Astrocyte of the spinal cord (primary cell): ENCODE measurements around the gene C12orf43.

Experiments
- DNase-seq: peaks from one replicate; pipeline ENCODE4 v3.0.0; 2011; ENCODE audit warnings: low read depth, low spot score
- H3K4me3 ChIP-seq: 2 replicates; pipeline ENCODE4 v1.5.1; 2011; ENCODE audit warnings: low read depth, mild to moderate bottlenecking, low read length, moderate library complexity
- CTCF ChIP-seq: IDR thresholded peaks from 2 replicates; pipeline ENCODE4 v1.5.1; 2012; ENCODE audit warnings: low read depth, mild to moderate bottlenecking, low read length, inconsistent platforms
- in situ Hi-C: cut with HindIII; loops from 2 replicates; pipeline ENCODE4 v1.10.0; 2017; ENCODE audit warnings: low sequenced_read_pairs

Gene C12orf43

DNA sequence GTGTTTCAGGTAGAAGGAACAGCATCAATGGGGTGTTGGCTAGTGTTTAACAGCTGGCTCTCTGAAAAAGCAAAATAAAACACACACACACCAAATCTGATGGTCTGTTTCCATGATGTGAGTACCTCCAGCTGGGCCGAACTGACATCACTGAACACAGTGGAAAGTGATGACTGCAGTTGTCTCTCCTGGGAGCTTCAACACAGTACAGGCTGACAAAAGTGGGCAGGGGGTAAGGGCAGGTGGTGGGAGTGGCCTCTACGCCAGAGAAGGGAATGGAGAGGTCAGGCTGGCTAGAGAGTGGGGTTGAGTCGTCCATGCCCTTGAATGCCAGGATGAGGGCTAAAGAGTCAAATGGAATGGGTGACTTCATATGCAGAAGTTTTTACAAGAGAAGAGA lies 46.0 kb downstream of the C12orf43 start:
- H3K4me3 ChIP-seq = no peak overlapping the region
- TF ChIP-seq CTCF = no peak
- DNase-seq = no peak
- in situ Hi-C loops = no loop called here

DNA sequence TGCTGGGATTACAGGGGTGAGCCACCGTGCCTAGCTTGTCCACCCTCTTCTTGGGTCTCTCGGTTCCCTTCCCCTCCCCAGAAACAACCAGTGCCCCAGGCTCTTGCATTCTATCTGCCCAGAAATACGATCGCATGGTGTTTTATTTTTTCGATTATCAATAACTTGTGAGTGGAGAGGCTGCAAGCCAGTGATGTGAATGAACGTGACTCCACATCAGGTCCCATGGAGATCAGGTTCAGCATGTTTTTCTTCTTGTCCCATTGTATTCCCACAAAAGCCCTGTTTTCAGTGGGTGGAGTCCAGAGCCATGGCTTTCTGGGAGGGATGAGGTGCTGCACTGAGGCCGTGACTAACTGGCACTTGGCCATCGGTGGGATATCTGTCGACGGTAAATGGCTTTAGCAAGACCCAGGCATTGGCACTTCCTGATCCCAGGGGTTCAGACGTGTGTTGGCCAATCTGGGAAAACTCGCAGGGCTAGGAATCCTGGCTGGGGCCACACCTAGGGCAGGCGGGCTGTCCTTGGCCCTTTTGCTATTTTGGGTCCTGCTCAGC lies 50.7 kb downstream of the C12orf43 start:
- no peak overlapping the region for H3K4me3 ChIP-seq
- no peak for DNase-seq
- in situ Hi-C loops = no loop called here
- no peak for TF ChIP-seq CTCF

DNA sequence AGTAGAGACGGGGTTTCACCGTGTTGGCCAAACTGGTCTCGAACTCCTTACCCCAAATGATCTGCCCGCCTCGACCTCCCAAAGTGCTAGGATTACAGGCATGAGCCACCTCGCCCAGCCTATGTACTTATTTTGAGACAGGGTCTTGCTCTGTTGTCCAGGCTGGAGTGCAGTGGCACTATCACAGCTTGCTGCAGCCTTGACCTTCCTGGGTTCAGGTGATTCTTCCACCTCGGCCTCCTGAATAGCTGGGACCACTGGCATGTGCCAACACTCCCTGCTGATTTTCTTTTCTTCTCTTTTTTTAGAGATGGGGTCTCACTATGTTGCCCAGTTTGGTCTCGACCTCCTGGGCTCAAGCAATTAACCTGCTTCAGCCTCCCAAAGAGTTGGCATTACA lies 52.0 kb downstream of the C12orf43 start:
- DNase-seq = no peak
- H3K4me3 ChIP-seq = no peak overlapping the region
- in situ Hi-C loops = no loop called here
- no peak for TF ChIP-seq CTCF

GRCh38 chr12:120962532-120963020 lies 53.7 kb downstream of the C12orf43 start:
- no peak for TF ChIP-seq CTCF
- no peak for DNase-seq
- no peak overlapping the region for H3K4me3 ChIP-seq
- in situ Hi-C loops = no loop called here

GRCh38 chr12:120961604-120962531 lies 54.4 kb downstream of the C12orf43 start:
- no peak for TF ChIP-seq CTCF
- DNase-seq = no peak
- no peak overlapping the region for H3K4me3 ChIP-seq
- in situ Hi-C loops = no loop called here

DNA sequence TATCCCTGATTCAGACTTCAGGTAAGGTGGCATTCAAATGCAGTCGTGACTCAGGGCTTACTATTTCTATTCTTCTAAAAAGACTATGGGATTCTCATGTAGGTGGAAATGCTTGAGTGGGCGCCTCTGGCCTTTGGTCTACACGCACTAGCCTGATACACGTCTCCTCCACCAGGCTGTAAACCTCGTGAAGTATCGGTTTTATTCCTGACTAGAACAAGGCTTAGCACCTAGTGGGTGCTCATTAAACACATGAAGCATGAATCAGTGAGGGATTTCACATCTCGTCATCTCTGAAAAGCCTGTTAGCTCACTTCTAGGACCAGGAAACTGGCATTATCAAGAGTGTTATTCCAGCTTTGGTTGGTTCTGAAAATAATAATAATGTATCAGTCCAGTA lies 55.6 kb downstream of the C12orf43 start:
- H3K4me3 ChIP-seq = no peak overlapping the region
- TF ChIP-seq CTCF = no peak
- in situ Hi-C loops = no loop called here
- DNase-seq = no peak
